Esophagus muscularis mucosa (tissue), 4 donors: ENCODE data around the gene ATP2A3. TPM values are rescaled to one million over a fixed set of nuclear protein-coding genes. Genes with fewer than 3 reads are reported as not detected.

Experiments
- DNase-seq: peaks from one replicate; pipeline ENCODE4 v3.0.0-alpha.2; 2017; ENCODE audit errors: extremely low spot score
- H3K27ac ChIP-seq, 4 donors: fragments of 200-600 bp; sonication (generic); replicated peaks in 1 of 4; 1 replicate in 3 of 4; 2 replicates in 1 of 4; pipeline ENCODE4 v1.5.1; 2016 to 2019; ENCODE audit warnings: mild to moderate bottlenecking in 1 of 4
- H3K27me3 ChIP-seq, 4 donors: fragments of 200-600 bp; sonication (generic); one replicate each; pipeline versions ENCODE4 v1.5.1 to v1.6.0; 2016 to 2019
- H3K36me3 ChIP-seq, 4 donors: fragments of 200-600 bp; sonication (generic); one replicate each; pipeline ENCODE4 v1.5.1; 2016 to 2019
- H3K4me1 ChIP-seq, 4 donors: fragments of 200-600 bp; sonication (generic); one replicate each; pipeline ENCODE4 v1.5.1; 2016 to 2019
- H3K4me3 ChIP-seq, 4 donors: fragments of 200-600 bp; sonication (generic); 1 replicate in 2 of 4; 2 replicates in 2 of 4; pipeline ENCODE4 v1.5.1; 2016 to 2019; ENCODE audit warnings: mild to moderate bottlenecking in 4 of 4, moderate library complexity in 1 of 4
- H3K9me3 ChIP-seq, 4 donors: fragments of 200-600 bp; sonication (generic); 1 replicate in 3 of 4; 2 replicates in 1 of 4; pipeline ENCODE4 v1.5.1; 2016 to 2019
- EP300 ChIP-seq: sonication (generic); formaldehyde crosslinking; IDR thresholded peaks from one replicate; pipeline ENCODE4 v1.6.1; 2017; ENCODE audit warnings: antibody characterized with exemption
- POLR2A ChIP-seq: fragments of 450-650 bp; IDR thresholded peaks from one replicate; pipeline ENCODE4 v1.6.1; 2017; ENCODE audit warnings: antibody characterized with exemption, moderate library complexity, mild to moderate bottlenecking, low read depth
- POLR2AphosphoS5 ChIP-seq, 2 donors: sonication (generic); formaldehyde crosslinking; IDR thresholded peaks; one replicate each; pipeline ENCODE4 v1.6.1; 2017; ENCODE audit warnings: antibody characterized with exemption in 2 of 2
- WGBS: methylation state at CpG from one replicate; pipeline ENCODE4 v1.1.5; 2018; 5-methylcytosine and 5-hydroxymethylcytosine counted together
- intact Hi-C: fragments of 100-400 bp; cut with DNase I; formaldehyde crosslinking; loops from one replicate; pipeline ENCODE4 v1.15.1; 2023
- total RNA-seq, 4 donors: library from RNA; depleted of rRNA; stranded (reverse); fragments of >200 nt; gene quantifications; one replicate each; pipeline versions ENCODE4 v1.1.0 to v1.2.1, GENCODE V29; 2016
- TF ChIP-seq, protein P1 (sequence below), 3 experiments: fragments of 200-600 bp in 2 of 3; fragments of 450-650 bp in 1 of 3; sonication (generic) in 2 of 3; IDR thresholded peaks; one replicate each; pipeline ENCODE4 v1.5.1; 2017 to 2019; ENCODE audit warnings: antibody characterized with exemption in 3 of 3, mild to moderate bottlenecking in 2 of 3, moderate library complexity in 1 of 3

ATP2A3 gene
- total RNA-seq, 4 donors from 2014 or later: 17.9 to 35.4 (median 24.8) TPM

DNA sequence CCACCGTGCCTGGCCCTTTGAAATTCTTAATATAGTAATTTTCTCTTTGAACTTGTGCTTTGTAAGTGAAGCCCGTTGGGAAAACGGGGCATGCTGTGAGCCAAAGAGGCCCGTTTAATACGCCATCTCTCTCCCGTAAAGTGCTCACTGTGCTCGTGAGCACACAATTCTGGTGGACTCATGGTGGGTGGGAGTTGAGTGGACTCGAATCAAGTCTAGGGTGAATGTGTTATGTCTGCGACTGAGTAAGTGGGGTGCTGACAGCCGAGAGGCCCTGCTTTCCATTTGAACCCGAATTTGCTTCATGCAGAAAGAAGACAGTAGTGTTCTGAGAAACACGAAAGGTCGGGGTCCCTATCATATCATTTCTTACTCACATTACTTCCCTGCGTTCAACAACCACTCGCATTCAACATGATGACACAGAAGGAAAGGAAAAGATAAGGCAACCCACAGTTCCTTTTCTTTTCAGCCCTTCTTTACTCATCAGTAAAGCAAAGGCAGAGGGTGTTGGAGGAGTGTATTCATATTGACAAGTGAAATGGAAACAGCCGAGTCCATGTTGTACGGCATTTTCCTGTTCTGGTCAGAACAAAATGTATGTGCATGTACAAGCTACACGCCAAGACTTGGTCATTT lies 4.8 kb upstream of the ATP2A3 start:
- Histone ChIP-seq H3K4me1 (peaks cover 11 to 17% (median 15%) of the 10 kb centered on the region in 4 donors), H3K36me3 (no peaks in the 10 kb centered on the region), H3K4me3 (no peak overlapping the region), H3K27me3 (peaks cover 0 to 17% (median 2%) of the 10 kb centered on the region in 4 donors), H3K27ac (no peak overlapping the region), H3K9me3 (no peaks in the 10 kb centered on the region)
- WGBS: 86% methylated on average over 18 of the region's 18 CpGs
- DNase-seq: no peak
- TF ChIP-seq POLR2AphosphoS5 (IDR thresholded peaks at IDR 0.05) (no peak), EP300 (no peak), POLR2A (no peak)
- TF ChIP-seq, protein P1, sequence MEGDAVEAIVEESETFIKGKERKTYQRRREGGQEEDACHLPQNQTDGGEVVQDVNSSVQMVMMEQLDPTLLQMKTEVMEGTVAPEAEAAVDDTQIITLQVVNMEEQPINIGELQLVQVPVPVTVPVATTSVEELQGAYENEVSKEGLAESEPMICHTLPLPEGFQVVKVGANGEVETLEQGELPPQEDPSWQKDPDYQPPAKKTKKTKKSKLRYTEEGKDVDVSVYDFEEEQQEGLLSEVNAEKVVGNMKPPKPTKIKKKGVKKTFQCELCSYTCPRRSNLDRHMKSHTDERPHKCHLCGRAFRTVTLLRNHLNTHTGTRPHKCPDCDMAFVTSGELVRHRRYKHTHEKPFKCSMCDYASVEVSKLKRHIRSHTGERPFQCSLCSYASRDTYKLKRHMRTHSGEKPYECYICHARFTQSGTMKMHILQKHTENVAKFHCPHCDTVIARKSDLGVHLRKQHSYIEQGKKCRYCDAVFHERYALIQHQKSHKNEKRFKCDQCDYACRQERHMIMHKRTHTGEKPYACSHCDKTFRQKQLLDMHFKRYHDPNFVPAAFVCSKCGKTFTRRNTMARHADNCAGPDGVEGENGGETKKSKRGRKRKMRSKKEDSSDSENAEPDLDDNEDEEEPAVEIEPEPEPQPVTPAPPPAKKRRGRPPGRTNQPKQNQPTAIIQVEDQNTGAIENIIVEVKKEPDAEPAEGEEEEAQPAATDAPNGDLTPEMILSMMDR (IDR thresholded peaks at IDR 0.05): no peak
- intact Hi-C loops: no loop called here

DNA sequence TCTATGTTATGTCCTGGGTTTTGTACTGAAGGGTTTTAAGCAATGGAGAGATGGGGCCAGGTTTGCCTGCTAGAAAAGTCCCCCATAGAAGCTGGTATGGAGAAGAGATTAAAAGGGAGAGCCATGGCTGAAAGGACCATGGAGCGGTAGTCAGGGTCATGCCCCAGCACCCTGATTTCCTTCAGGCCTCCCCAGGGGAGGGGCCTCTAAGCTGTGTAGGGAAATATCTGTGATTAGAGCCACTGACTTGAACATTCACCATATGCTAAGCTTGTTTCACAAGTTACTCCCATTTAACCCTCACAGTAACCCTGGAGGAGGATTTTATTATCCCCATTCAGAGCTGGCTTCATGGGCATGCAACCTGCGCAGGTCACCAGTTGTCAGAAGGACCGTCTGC lies 3.8 kb upstream of the ATP2A3 start:
- intact Hi-C loops: no loop called here
- H3K27me3 ChIP-seq: peaks cover 0 to 27% (median 6%) of the 10 kb centered on the region in 4 donors
- no peak overlapping the region for H3K27ac ChIP-seq
- H3K9me3 ChIP-seq: no peaks in the 10 kb centered on the region
- H3K4me3 ChIP-seq: no peak overlapping the region
- DNase-seq: no peak
- WGBS: 100% methylated on average over 3 of the region's 3 CpGs
- no peak for TF ChIP-seq POLR2AphosphoS5 (IDR thresholded peaks at IDR 0.05)
- H3K36me3 ChIP-seq: no peaks in the 10 kb centered on the region
- H3K4me1 ChIP-seq: peaks cover 19 to 27% (median 25%) of the 10 kb centered on the region in 4 donors

DNA sequence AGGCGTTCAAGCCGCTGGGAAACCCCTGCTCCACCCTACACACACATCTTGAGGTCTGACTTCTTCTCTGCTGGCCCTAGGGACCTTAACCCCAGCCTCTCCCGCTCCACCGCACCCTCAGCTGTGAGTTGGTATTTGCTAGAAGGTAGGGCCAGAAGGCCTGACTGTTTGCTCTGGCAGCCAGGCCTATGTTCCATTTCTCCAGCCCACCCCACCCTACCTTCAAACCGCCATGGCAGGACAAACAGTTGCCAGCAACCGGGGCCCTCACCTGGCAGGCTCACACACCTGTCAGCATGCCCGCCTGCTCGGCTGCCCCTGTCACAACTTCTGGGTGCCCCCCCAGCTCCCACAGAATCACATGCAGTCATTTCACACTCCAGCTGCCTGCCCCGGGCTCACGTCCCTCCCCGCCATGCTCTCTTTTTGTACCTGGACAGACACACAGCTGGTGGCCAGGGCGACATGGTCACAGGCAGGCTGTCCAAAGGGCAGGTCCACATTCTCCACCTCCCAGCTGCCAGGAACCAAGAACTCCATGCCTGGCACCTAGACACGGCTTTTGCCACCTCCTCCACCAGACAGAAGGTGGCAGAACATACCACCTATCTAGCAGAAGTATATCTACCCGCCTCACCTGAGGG lies 2.6 kb upstream of the ATP2A3 start:
- no peak overlapping the region for H3K4me3 ChIP-seq
- peaks cover 24 to 38% (median 35%) of the 10 kb centered on the region in 4 donors for H3K4me1 ChIP-seq
- DNase-seq: no peak
- WGBS: 88% methylated on average over 14 of the region's 14 CpGs
- H3K36me3 ChIP-seq: no peaks in the 10 kb centered on the region
- no peak overlapping the region for H3K27ac ChIP-seq
- peaks cover 0 to 36% (median 6%) of the 10 kb centered on the region in 4 donors for H3K27me3 ChIP-seq
- intact Hi-C loops: no loop called here
- H3K9me3 ChIP-seq: no peaks in the 10 kb centered on the region
- no peak for TF ChIP-seq POLR2AphosphoS5 (IDR thresholded peaks at IDR 0.05)
- TF ChIP-seq POLR2A: no peak
- TF ChIP-seq, protein P1 (IDR thresholded peaks at IDR 0.05): no peak
- no peak for TF ChIP-seq EP300

DNA sequence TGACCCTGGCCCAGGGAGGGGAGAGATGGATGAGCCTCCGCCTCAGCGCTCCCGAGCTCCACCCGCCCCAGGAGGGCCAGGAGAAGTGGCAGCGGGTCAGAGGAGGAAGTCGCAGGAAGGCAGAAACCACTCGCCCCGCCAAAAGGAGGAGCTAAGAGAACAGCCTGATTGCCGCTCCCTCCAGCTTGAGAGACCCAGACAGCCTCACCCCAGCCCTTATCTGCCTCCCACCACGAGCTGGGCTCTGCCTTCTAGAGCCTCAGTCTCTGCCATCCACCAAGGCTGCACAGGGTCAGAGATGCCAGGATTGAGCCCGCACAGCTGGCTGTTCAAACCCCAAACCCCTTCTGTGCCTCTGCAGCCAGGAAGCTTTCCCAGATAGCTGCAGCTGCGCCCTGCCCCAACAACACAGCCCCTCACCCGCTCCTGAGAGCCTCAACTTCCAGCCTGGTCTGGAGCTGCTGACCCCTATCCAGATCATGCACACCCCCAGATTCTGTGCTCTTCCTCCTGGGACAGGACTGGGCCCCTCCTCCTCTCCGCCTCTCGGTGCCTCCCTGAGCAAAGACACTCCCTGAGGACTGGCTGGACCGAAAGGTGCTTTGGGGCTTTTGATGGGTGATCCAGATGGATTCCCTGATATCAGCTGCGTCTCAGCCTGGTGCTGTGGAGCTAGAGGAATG lies 1.0 kb upstream of the ATP2A3 start:
- intact Hi-C loops: no loop called here
- no peak for DNase-seq
- Histone ChIP-seq H3K4me1 (peaks cover 31 to 53% (median 50%) of the 10 kb centered on the region in 4 donors), H3K4me3 (peak overlapping the region; percentile 59 to 72 (median 61)), H3K36me3 (no peaks in the 10 kb centered on the region), H3K27me3 (peaks cover 0 to 44% (median 6%) of the 10 kb centered on the region in 4 donors), H3K27ac (peak overlapping the region; percentile 69 to 81 (median 76)), H3K9me3 (no peaks in the 10 kb centered on the region)
- TF ChIP-seq POLR2A (no peak), POLR2AphosphoS5 (IDR thresholded peaks at IDR 0.05) (peak in 1 of 2 donors; percentile 60), EP300 (no peak)
- TF ChIP-seq, protein P1 (IDR thresholded peaks at IDR 0.05): no peak
- WGBS: 37% methylated on average over 16 of the region's 17 CpGs
